MV-4-11 (cell line): ENCODE measurements around the gene GALNTL6.

Source experiments
- DNase-seq: peaks from one replicate; lab custom pipeline; 2025; lab: John Stamatoyannopoulos, UW

Gene GALNTL6

DNA sequence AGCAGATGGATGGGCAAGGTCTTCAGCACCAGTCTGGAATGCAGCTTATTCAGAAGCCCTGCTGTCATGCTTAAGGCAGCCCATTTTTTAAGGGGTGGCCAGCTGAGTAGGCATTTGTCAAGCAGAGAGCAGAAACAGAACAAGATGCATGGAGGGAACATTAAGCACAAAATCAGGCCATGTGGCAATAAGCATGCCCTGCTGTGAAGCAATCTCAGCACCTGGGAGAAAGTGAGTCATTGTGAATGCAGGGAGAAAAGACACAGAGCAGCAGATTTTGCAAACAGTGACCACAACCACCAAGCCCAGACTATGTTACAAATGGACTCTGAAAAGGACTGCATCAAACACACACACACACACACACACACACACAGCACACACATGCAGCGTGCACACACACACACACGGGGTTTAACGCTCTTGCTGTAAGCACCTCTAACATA, 1261.3 kb downstream of the GALNTL6 start:
- peak; percentile 95 for DNase-seq

- peak; percentile 67 for DNase-seq
These were observed 1263.9 kb downstream of the GALNTL6 start for GRCh38 chr4:173076903-173077634.

DNA sequence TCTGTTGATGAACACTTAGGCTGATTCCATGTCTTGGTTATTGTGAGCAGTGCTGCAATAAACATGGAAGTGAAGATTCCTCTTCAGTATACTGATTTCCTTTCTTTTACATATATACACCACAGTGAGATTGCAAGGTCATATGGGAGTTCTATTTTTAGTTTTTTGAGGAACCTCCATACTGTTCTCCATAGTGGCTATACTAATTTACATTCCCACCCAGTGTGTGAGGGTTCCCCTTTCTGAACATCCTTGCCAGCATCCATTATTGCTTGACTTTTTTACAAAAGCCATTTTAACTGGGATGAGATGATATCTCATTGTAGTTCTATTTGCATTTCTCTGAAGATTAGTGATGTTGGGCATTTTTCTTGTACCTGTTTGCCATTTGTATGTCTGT, 1274.9 kb downstream of the GALNTL6 start:
- DNase-seq = peak; percentile 75
